BJ (cell line): ENCODE data around the gene NOP53. TPM values are rescaled to one million over a fixed set of nuclear protein-coding genes. Genes with fewer than 3 reads are reported as not detected.

ENCODE experiments used
- CTCF ChIA-PET: fragments of 350-600 bp; formaldehyde crosslinking; extraction: SDS; loops from one replicate; lab custom pipeline; 2021; ENCODE audit warnings: antibody characterized with exemption, inconsistent platforms; lab: Yijun Ruan, JAX
- POLR2A ChIA-PET: fragments of 300-600 bp; sonication (Branson Sonifier 250); formaldehyde crosslinking; extraction: SDS; loops from one replicate; lab custom pipeline; 2021; ENCODE audit warnings: antibody characterized with exemption; lab: Charles Lee
- DNase-seq: peaks from one replicate; pipeline ENCODE4 v3.0.0-alpha.2; 2011; ENCODE audit warnings: low read depth
- H3K27me3 ChIP-seq: 2 replicates; pipeline ENCODE4 v1.6.0; 2011; ENCODE audit warnings: low read length; ENCODE audit not compliant: control insufficient read depth, insufficient read depth
- H3K36me3 ChIP-seq: 2 replicates; pipeline ENCODE4 v1.5.1; 2011; ENCODE audit warnings: low read length; ENCODE audit not compliant: control insufficient read depth, insufficient read depth
- H3K4me3 ChIP-seq: 2 replicates; pipeline ENCODE4 v1.5.1; 2011; ENCODE audit warnings: low read depth, mild to moderate bottlenecking, control low read depth, low read length
- CTCF ChIP-seq: IDR thresholded peaks from 2 replicates; pipeline ENCODE4 v1.5.1; 2011; ENCODE audit warnings: low read depth, mild to moderate bottlenecking, control low read depth, inconsistent platforms, low read length, moderate library complexity; ENCODE audit not compliant: insufficient read depth
- polyA plus RNA-seq: library from polyadenylated mRNA; depleted of rRNA; stranded (reverse); fragments of >200 nt; gene quantifications from 2 replicates; pipeline ENCODE4 v1.2.3, GENCODE V29; 2011

NOP53 gene
- polyA plus RNA-seq, 1 experiment = 135 TPM

GRCh38 chr19:47778049-47778953, 33.0 kb downstream of the NOP53 start, which contains the start of gene SELENOW:
Gene SELENOW (plus strand): TSS chr19:47778703. CDS start chr19:47778786, 83 bp downstream.
- peak within 1 kb of the TSS; percentile 93 for H3K4me3 ChIP-seq
- no peak for DNase-seq
- peaks cover 10% of the 10 kb centered on the region for H3K36me3 ChIP-seq
- ChIA-PET CTCF (interaction anchor here (1.5 to 2.2 kb wide), 2 partner anchors 11 to 13 kb away, joined by 4 to 5 read pairs; no protein-coding TSS in a partner anchor), POLR2A (no interaction called here)
- H3K27me3 ChIP-seq = no peaks in the 10 kb centered on the region
- TF ChIP-seq CTCF = no peak

- CTCF ChIA-PET = interaction anchor here (0.5 to 3.8 kb wide), 4 partner anchors 11 to 431 kb away, joined by 3 to 16 read pairs (median 5); no protein-coding TSS in a partner anchor
- POLR2A ChIA-PET = no interaction called here
- no peak for DNase-seq
- peak overlapping the region; percentile 93 for H3K4me3 ChIP-seq
- peaks cover 10% of the 10 kb centered on the region for H3K36me3 ChIP-seq
- H3K27me3 ChIP-seq = no peaks in the 10 kb centered on the region
- no peak for TF ChIP-seq CTCF
These were observed 33.6 kb downstream of the NOP53 start for GRCh38 chr19:47778954-47779351.

- no peak for DNase-seq
- H3K36me3 ChIP-seq = peaks cover 14% of the 10 kb centered on the region
- no peak for TF ChIP-seq CTCF
- ChIA-PET CTCF (interaction anchor here (0.5 to 3.8 kb wide), 6 partner anchors 10 to 1412 kb away, joined by 3 to 16 read pairs (median 4); no protein-coding TSS in a partner anchor), POLR2A (no interaction called here)
- H3K4me3 ChIP-seq = peak overlapping the region; percentile 93
- H3K27me3 ChIP-seq = no peaks in the 10 kb centered on the region
These were observed 34.3 kb downstream of the NOP53 start for GRCh38 chr19:47779524-47780214.

- peaks cover 15% of the 10 kb centered on the region for H3K36me3 ChIP-seq
- CTCF ChIA-PET = interaction anchor here (0.6 to 3.8 kb wide), 4 partner anchors 14 to 1413 kb away, joined by 3 to 16 read pairs (median 4); no protein-coding TSS in a partner anchor
- no peak for DNase-seq
- peak overlapping the region; percentile 93 for H3K4me3 ChIP-seq
- H3K27me3 ChIP-seq = no peaks in the 10 kb centered on the region
- POLR2A ChIA-PET = no interaction called here
- no peak for TF ChIP-seq CTCF
These were observed 34.8 kb downstream of the NOP53 start for GRCh38 chr19:47780215-47780551.
